VCaP (cell line): ENCODE results near the gene PRDM2.

ENCODE experiments used
- H3K27ac ChIP-seq: fragments of 450-650 bp; 2 replicates; pipeline ENCODE4 v1.5.1; 2017
- TF ChIP-seq, protein P1 (sequence below): fragments of 450-650 bp; conservative IDR thresholded peaks from 2 replicates; pipeline ENCODE4 v1.5.1; 2017; ENCODE audit warnings: mild to moderate bottlenecking, moderate library complexity

Gene PRDM2

DNA sequence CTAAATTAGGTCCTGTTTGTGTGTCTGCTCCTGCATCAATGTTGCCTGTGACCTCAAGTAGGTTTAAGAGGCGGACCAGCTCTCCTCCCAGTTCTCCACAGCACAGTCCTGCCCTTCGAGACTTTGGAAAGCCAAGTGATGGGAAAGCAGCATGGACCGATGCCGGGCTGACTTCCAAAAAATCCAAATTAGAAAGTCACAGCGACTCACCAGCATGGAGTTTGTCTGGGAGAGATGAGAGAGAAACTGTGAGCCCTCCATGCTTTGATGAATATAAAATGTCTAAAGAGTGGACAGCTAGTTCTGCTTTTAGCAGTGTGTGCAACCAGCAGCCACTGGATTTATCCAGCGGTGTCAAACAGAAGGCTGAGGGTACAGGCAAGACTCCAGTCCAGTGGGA is 79.9 kb downstream of the PRDM2 start:
- H3K27ac ChIP-seq, result no peak overlapping the region
- TF ChIP-seq, protein P1, sequence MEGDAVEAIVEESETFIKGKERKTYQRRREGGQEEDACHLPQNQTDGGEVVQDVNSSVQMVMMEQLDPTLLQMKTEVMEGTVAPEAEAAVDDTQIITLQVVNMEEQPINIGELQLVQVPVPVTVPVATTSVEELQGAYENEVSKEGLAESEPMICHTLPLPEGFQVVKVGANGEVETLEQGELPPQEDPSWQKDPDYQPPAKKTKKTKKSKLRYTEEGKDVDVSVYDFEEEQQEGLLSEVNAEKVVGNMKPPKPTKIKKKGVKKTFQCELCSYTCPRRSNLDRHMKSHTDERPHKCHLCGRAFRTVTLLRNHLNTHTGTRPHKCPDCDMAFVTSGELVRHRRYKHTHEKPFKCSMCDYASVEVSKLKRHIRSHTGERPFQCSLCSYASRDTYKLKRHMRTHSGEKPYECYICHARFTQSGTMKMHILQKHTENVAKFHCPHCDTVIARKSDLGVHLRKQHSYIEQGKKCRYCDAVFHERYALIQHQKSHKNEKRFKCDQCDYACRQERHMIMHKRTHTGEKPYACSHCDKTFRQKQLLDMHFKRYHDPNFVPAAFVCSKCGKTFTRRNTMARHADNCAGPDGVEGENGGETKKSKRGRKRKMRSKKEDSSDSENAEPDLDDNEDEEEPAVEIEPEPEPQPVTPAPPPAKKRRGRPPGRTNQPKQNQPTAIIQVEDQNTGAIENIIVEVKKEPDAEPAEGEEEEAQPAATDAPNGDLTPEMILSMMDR, result no peak

DNA sequence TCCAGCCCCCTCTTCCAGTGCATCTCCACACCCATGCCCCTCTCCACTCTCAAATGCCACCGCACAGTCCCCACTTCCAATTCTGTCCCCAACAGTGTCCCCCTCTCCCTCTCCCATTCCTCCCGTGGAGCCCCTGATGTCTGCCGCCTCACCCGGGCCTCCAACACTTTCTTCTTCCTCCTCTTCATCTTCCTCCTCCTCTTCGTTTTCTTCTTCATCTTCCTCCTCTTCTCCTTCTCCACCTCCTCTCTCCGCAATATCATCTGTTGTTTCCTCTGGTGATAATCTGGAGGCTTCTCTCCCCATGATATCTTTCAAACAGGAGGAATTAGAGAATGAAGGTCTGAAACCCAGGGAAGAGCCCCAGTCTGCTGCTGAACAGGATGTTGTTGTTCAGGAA is 80.8 kb downstream of the PRDM2 start:
- H3K27ac ChIP-seq, result no peak overlapping the region
- TF ChIP-seq, protein P1, result no peak

DNA sequence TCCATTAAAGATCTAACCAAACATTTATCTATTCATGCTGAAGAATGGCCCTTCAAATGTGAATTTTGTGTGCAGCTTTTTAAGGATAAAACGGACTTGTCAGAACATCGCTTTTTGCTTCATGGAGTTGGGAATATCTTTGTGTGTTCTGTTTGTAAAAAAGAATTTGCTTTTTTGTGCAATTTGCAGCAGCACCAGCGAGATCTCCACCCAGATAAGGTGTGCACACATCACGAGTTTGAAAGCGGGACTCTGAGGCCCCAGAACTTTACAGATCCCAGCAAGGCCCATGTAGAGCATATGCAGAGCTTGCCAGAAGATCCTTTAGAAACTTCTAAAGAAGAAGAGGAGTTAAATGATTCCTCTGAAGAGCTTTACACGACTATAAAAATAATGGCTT is 81.2 kb downstream of the PRDM2 start:
- TF ChIP-seq, protein P1, result no peak
- no peak overlapping the region for H3K27ac ChIP-seq

DNA sequence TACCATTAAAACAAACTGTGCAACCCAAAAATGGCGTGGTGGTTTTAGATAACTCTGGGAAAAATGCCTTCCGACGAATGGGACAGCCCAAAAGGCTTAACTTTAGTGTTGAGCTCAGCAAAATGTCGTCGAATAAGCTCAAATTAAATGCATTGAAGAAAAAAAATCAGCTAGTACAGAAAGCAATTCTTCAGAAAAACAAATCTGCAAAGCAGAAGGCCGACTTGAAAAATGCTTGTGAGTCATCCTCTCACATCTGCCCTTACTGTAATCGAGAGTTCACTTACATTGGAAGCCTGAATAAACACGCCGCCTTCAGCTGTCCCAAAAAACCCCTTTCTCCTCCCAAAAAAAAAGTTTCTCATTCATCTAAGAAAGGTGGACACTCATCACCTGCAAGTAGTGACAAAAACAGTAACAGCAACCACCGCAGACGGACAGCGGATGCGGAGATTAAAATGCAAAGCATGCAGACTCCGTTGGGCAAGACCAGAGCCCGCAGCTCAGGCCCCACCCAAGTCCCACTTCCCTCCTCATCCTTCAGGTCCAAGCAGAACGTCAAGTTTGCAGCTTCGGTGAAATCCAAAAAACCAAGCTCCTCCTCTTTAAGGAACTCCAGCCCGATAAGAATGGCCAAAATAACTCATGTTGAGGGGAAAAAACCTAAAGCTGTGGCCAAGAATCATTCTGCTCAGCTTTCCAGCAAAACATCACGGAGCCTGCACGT is 82.1 kb downstream of the PRDM2 start:
- TF ChIP-seq, protein P1, result no peak
- H3K27ac ChIP-seq, result no peak overlapping the region

DNA sequence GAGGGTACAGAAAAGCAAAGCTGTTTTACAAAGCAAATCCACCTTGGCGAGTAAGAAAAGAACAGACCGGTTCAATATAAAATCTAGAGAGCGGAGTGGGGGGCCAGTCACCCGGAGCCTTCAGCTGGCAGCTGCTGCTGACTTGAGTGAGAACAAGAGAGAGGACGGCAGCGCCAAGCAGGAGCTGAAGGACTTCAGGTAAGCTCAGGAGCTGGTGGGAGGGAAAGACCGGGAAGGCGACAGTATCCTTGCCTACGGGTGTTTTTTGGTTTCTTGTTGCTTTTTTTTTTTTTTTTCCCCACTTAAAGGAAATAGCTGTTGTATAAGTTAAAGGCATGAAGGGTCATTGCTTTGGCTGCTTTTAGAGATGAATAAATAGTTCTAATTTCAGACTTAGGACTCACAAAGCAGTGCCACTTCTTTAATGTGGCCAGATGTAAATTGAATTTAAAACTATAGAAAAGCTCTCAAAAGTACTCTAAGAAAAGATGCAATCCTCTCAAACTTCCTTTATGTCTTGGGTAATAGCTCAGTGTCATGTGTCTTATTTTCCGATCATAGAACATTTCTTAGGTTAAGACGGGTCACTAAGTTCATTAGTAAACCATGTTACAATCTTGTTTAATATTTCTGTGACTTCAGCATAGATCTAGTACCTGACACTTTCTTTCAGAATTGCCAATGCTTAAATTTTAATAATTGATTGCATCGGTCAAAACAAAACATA is 82.8 kb downstream of the PRDM2 start:
- no peak overlapping the region for H3K27ac ChIP-seq
- TF ChIP-seq, protein P1, result no peak

DNA sequence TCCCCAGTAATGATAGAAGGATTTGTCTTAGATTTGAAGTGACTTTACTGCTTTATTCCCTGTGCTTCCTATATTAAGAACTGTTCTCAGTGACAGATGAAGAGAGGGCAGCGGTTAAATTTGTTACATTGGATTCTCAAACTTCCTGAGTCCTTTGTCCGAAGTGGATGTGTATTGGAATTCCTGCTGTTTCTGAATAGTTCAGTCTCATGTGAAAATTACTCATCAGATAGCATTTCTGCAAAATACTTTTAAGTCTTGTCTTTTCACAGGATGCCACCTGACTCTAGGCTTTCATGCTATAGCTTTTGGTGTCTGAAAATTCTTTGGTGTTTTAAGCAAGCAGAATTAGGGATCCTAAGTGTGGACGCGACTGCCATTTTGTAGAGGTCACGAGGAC is 83.6 kb downstream of the PRDM2 start:
- H3K27ac ChIP-seq, result no peak overlapping the region
- TF ChIP-seq, protein P1, result no peak

DNA sequence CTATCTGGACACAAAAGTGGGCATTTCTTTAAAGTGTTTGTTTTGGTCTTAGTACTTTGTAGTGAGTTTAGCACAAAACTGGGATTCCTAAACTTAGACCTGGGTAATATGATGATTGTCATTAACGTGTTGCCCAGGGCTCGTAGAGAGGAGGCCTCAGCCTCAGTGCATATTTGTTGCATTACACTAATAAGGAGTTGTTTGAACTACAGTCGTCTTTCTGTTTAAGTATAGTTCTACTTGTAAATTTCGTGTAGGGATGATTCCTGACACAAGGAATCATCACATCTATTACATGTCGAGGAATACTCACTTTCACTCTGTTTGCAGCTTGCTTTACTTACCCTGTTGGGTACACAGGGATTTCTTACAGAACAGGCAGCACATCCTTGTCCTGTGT is 85.0 kb downstream of the PRDM2 start:
- H3K27ac ChIP-seq, result no peak overlapping the region
- TF ChIP-seq, protein P1, result no peak
